IPS-18c (cell line): ENCODE data around the gene GRIK4.

Experiments
- H3K4me3 ChIP-seq: 2 replicates; pipeline ENCODE4 v1.7.0; 2013; ENCODE audit warnings: low read depth, mild to moderate bottlenecking, low read length, moderate library complexity; ENCODE audit not compliant: insufficient read depth
- H3K9me3 ChIP-seq: one replicate; pipeline ENCODE4 v1.6.1; 2013; ENCODE audit warnings: mild to moderate bottlenecking, low read length, moderate library complexity; ENCODE audit not compliant: control insufficient read depth, insufficient read depth

The GRIK4 gene

DNA sequence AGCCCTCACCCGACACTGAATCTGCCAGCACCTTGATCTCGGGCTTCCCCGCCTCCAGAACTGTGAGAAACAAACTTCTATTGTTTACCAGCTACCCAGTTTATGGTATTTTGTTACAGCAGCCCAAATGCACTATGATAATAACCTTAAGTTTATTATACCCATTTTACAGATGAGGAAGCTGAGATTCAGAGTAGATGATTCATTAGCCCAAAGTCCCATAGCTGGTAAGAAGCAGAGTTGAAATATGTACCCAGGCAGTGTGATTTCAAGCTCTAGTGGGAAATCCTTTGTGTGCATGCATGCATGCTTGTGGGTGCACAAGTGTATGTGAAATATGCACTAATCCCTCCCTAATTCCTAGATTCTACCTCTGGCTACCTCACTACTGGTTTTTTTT lies 7.9 kb downstream of the GRIK4 start:
- H3K4me3 ChIP-seq: no peak overlapping the region
- H3K9me3 ChIP-seq: peaks cover 2% of the 10 kb centered on the region

DNA sequence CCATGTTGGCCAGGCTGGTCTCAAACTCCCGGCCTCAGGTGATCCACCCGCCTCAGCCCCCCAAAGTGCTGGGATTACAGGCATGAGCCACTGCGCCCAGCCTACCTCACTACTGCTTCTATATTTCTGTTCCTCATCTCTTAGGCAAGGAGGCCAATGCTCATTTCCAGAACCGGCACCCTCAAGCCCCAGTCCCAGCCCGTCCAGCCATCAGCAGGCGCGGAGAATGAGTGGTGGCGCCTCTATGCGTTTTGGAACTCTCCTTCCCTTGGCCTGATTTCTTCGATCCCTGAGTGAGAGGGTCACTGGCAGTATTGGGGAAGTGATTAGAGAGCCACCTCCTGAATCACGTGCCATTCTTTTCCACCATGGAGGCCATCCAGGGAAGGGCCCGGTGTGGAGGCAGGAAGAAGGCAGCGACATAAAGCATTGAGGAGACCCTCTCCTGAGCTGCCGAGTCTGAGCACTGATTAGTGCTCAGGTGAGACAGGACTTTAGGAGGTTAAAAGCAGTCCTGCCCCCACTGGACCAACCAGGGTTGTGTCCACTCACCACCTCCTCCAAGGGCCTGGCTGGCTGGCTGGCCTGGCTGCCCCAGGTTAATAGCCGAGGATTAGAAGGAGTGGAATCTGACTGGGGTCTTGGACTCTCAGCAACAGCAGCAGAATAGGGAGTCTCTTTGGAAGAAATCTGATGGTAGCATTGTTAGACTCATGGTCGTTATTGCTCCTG lies 8.7 kb downstream of the GRIK4 start:
- Histone ChIP-seq H3K9me3 (peaks cover 2% of the 10 kb centered on the region), H3K4me3 (no peak overlapping the region)

DNA sequence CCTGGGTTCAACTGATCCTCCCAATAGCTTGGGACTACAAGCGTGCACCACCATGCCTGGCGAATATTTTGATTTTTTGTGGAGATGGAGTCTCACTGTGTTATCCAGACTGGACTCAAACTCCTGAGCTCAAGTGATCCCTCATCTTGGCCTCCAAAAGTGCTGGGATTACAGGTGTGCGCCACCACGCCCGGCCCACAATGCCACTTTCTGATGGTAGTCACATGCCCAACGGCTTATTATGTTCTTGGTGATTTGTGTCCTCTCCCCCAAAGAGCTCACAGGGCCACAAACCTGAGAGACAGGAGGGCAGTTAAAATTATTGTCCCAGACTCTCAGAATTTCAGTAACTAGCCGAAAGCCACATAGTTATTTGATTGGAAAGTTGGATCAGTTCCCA lies 9.6 kb downstream of the GRIK4 start:
- peaks cover 2% of the 10 kb centered on the region for H3K9me3 ChIP-seq
- no peak overlapping the region for H3K4me3 ChIP-seq

DNA sequence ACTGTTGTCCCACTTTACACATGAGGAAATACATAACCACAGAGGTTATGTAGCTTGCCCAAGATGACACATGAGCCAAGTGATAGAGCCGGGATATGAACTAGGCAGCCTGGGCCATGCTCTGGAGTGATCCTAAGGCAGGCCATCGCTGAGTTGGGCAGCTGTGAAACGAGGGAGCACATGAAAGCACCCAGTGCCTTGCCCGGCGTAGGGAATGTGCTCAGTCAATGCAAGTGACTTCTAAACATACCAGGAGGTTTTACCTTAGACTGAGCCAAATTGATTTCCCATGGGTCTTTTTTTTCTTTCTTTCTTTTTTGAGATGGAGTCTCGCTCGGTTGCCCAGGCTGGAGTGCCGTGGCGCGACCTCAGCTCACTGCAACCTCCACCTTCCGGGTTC lies 10.5 kb downstream of the GRIK4 start:
- H3K9me3 ChIP-seq: peaks cover 2% of the 10 kb centered on the region

DNA sequence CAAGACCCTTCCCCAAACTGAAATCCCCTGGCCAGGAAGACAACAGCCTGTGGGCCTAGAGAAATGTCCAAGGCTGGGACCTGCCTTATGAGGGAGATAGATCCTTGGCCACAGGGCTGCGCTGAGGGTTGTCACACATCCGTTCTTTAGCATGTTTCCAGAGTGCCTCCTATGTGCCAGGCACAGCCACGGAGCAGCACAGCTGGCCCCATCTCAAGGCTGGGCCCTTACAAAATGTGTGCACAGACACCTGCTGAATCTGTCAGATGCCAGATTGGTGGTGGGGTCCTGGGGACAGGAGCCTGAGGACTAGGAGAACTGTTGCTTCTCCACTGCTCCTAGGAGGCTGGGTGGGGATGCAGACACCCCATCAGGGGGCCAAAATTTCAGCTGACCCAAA lies 11.2 kb downstream of the GRIK4 start:
- Histone ChIP-seq H3K4me3 (no peak overlapping the region), H3K9me3 (peaks cover 2% of the 10 kb centered on the region)

More for the DNA sequence above, 10.5 kb downstream of the GRIK4 start:
- H3K4me3 ChIP-seq: no peak overlapping the region

DNA sequence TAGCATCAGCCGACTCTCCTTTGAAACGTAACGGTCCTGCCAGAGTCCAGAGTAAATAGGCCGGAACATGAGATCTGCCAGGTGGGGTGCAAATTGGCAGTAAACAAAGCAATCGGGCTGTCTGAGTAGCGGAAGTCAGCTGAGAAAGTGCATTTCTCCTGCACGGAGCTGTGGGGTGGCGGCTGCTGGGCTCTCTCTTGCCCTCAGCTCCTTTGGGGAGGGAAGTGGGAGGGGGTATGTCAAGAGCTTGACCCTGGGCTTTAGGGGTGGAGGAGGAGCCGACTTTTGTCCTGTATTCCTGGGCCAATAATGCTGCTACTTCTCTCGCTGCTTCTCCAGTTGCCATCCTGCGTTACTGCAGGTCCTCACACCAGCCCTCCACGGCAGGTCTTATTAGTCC lies 11.6 kb downstream of the GRIK4 start:
- no peak overlapping the region for H3K4me3 ChIP-seq
- H3K9me3 ChIP-seq: peaks cover 2% of the 10 kb centered on the region

DNA sequence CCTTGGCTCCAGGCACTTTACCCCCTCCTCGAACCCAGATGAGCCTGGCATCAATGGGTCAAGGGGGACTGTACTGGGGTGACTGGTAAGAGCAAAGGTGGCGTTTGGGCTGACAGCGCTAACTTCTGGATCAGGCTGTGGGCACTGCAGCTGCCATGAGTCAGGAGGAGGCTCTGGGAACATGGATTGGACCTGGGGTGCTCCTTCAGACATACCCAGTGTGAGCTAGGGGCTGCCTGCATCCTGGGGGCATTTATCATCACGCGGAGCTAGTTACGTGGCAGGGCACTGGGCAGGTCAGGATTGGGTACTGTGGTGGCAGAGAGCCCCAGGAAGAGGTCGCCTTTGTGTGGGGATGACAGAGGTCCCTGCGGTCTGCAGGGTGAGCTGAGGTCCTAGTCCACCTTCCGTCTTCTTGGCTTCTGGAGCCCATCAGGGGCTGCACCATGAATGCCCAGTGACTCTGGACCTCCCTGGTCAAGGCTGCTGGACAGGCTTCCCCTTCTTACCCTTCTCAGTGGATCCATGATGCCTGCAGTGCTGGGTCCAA lies 13.1 kb downstream of the GRIK4 start:
- Histone ChIP-seq H3K9me3 (peaks cover 2% of the 10 kb centered on the region), H3K4me3 (no peak overlapping the region)

DNA sequence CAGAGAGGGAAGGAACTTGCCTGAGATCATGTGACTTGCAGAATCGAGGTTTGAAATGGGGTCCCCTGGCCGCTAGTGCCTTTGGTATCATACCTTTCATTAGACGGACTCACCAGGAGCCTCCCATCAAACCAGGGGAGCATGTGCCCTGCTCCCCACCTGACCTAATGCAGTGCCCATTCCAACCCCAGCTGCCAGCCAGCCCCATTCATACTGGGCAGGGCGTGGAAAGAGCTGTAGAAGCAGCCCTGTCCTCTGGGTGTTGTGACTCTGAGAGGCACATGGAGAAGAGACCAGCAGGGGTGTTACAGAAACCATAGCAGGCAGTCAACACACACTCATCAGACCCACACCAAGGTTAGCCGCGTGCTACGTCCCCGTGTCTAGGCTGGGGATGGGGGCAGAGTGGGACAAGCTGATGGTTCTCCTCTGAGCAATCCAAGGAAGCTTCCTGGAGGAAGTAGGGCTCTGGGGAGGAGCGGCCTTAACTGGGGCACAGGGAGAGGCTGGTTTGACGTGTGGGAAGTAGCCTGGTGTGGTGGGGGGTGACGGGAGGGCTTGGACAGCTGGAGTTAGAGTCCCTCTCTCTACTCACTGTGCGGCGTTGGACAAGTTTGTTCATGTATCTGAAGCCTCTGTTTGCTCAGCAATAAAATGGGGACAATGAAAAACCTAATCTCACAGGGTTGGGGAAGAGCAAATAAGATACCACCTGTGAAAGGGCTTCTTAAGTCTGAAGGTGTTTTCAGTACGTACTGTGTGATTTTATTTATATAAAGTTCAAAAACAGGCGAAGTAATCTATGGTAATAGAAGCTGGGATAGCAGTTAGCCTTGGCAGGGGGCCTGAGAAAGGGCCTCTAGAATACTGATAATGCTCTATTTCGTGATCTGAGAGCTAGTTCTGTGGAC lies 14.0 kb downstream of the GRIK4 start:
- no peak overlapping the region for H3K4me3 ChIP-seq
- peaks cover 2% of the 10 kb centered on the region for H3K9me3 ChIP-seq

DNA sequence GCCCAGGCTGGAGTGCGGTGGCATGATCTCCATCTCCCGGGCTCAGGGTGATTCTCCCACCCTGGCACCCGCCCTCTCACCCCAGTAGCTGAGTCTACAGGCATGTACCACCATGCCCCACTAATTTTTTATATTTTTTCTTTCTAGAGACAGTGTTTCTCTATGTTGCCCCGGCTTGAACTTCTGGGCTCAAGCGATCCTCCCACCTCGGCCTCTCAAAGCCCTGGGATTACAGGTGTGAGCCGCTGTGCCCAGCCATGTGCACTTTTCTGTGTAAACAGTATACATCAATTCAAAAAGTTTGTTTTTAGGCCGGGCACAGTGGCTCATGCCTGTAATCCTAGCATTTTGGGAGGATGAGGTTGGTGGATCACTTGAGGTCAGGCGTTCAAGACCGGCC lies 14.7 kb downstream of the GRIK4 start:
- Histone ChIP-seq H3K4me3 (no peak overlapping the region), H3K9me3 (peaks cover 2% of the 10 kb centered on the region)

DNA sequence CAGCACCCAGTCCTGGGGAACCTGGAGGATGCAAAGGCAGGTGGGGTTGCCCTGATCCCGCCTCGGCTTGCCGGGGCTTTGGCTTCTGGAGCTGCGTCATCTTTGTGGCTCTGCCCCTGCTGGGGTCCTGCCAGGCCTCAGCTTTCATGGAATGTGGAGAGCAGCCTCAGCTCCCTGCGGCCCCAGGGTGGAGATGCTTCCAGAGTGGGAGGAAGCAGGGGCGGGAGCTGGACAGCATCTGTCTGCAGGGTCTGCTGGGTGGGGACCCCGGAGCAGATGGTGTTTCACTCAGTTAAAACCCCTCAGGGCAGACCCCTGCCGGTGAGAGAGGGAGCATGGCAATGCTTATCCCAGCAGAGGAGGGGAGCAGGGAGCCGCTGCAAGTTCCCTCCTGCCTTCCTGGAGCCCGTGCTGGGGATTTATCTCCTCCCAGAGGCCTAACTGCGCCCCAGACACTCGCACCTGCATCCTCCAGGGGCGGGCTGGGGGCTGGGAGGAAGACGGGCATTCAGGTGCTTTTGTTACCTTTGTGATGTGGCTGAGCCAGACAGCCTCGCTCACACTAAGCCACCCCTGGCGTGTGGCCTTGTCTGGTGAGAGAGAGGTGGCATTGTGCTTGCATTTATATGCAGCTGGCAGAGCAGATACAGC lies 15.7 kb downstream of the GRIK4 start:
- H3K4me3 ChIP-seq: peak overlapping the region; percentile 29; the same call in 1 of the 2 replicates

DNA sequence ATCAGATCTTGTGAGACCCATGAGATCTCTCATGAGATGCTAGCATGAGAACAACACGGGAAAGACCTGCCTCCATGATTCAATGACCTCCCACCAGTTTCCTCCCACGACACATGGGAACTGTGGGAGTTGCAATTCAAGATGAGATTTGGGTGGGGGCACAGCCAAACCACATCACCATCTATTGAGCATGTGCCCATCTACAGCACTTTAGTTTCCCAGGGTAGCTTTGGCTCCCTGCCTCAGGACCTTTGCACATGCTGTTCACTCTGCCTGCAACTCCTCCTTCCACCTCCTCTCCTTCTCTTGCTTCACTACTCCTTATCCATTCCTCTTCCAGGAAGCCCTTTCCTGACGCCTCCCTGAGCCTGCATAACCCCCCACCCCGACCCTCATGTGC lies 17.2 kb downstream of the GRIK4 start:
- Histone ChIP-seq H3K9me3 (peaks cover 2% of the 10 kb centered on the region), H3K4me3 (no peak overlapping the region)

More for the DNA sequence above, 15.7 kb downstream of the GRIK4 start:
- H3K9me3 ChIP-seq: peaks cover 2% of the 10 kb centered on the region

DNA sequence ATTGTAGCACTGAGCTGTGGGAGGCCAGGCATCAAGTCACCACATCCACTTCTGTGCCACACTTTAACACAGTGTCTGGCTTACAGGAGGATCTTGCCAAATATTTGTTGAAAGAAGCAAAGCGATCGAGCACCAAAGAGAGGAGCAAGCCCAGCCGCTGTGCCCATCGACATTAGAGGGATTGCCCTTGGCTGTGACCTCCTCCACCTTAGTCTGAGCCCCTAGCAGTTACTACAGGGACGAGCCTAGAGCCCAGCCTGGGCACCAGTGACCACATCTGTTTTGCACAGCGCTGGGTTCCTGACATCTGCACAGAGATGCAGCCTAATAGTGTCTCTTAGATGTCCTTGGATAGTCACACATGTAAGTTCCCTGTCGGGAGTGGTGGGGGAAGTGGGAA lies 17.7 kb downstream of the GRIK4 start:
- H3K9me3 ChIP-seq: peaks cover 5% of the 10 kb centered on the region
- no peak overlapping the region for H3K4me3 ChIP-seq

DNA sequence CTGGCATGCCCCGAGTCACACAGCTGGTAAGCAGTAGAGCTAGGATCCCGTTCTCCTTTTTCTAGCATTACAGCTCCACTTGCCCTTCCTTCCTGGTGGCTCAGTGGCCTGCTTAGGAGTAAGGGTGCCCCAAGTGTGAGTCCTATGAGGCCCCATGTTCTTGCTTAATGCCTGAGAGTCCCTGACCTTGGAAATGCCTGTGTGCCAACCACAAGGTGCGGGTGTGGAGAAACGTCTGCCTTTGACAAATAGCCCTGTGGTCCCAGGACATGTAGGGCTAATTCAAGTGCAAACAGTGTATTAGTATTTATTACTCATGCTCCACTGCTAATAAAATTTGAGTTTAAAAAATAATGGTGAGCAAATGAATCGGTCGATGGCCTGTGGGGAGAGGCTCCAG lies 18.4 kb downstream of the GRIK4 start:
- Histone ChIP-seq H3K4me3 (no peak overlapping the region), H3K9me3 (peaks cover 4% of the 10 kb centered on the region)

DNA sequence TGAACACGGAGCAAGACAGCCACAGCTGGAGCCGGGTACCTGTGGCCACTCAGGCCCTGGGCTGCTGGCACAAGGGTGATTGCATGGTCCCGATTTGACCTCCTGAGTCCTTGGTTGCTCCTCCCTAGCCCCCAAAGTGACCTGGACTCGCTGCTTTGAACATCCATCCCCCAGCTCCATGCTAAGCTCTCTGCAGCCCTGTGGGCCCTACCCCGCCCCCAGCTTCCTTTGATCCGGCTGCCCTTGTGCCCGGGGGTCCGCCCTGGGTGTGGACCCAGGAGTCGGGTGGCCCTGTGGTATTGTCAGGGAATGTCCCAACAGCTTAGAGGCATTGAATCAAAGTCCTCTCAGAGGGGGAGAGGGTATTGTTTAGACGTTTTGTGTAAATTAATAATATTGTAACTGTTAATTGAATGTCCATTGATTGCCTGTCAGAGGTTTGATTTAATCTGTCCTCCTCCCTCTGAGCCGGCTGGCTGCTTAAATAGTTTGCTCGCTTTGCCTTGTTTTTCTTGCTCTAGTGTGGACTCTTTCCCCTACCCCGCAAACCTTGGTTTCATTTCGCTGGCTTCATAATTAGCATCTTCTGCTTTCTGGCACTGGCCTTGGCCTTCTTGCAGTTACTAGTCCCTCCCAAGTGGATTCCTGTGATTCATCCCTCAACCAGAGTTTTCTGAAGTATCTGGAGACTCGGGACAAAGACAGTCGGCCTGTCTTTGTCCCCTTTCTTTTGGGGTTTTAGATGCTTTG lies 20.7 kb downstream of the GRIK4 start:
- Histone ChIP-seq H3K4me3 (no peak overlapping the region), H3K9me3 (peaks cover 4% of the 10 kb centered on the region)

DNA sequence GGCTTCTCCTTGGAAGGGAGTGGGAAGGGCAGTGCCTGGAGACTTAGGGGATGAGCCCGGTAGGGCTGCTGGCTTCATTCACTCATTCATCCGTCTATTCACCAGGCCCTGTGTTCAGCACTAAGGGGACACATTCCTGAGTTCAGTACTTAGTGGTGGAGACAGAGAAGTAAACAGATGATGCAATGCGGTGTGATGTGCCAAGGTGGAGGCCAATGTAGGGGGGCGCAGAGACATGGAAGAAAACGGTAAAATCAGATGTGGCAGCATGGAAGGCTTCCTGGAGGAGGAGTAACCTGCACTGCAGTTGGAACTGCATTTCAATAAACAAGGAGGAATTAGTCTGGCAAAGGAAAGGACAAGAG lies 21.3 kb downstream of the GRIK4 start:
- no peak overlapping the region for H3K4me3 ChIP-seq

DNA sequence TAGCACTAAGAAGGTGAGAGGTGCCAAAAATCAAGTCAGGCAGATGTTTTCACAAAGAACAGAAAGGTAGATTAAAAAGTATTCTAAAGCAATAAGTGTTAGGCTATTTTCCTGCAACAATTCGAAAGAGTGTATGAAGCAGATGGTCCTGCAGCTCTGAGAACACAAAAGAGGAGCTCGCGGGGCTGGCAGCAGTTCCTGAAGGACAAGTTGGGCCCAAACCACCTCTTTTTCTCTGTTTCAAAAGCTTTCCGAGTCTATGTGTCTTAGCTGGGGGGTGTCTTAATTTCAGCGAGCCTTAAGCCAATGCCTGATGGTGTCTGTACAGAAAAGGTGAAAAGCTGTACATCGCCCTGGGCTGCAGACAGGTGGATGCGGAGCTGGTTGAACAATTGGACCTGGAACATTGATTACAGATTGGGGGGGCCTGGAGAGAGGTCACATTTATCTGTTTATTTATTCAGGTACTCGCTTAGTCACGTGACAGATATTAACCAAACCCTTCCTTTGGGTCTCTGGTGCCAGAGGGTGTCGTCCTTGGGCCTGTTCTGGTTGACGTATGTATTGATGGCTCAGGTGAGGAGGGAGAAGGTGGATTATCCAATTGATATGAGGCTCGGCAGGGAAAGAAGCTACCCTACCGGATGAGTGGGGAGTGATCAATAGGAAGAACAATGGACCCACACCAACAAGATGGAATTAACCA lies 24.7 kb downstream of the GRIK4 start:
- H3K9me3 ChIP-seq: peaks cover 4% of the 10 kb centered on the region
- H3K4me3 ChIP-seq: no peak overlapping the region

More for the DNA sequence above, 21.3 kb downstream of the GRIK4 start:
- H3K9me3 ChIP-seq: peaks cover 4% of the 10 kb centered on the region
